RWPE1 (cell line): ENCODE measurements around the gene SOX12.

ENCODE experiments used
- CTCF ChIA-PET: fragments of 350-600 bp; sonication (Branson Sonifier 250); formaldehyde crosslinking; extraction: SDS; loops from one replicate; lab custom pipeline; 2021; lab: Yijun Ruan, JAX
- POLR2A ChIA-PET: fragments of 400-600 bp; formaldehyde crosslinking; extraction: SDS; loops from one replicate; lab custom pipeline; 2020; ENCODE audit warnings: antibody characterized with exemption; ENCODE audit not compliant: low non-redundant PET; lab: Yijun Ruan, JAX
- DNase-seq: peaks from one replicate; pipeline ENCODE4 v3.0.0; 2012; ENCODE audit warnings: low spot score
- H3K27ac ChIP-seq: fragments of 450-650 bp; 2 replicates; pipeline ENCODE4 v1.5.1; 2017
- CTCF ChIP-seq: fragments of 450-650 bp; conservative IDR thresholded peaks from 2 replicates; pipeline ENCODE4 v1.5.1; 2017; ENCODE audit warnings: low read depth, mild to moderate bottlenecking

Gene SOX12

GRCh38 chr20:356745-357144, 31.4 kb downstream of the SOX12 start:
- CTCF ChIA-PET, result no interaction called here
- POLR2A ChIA-PET, result no interaction called here
- DNase-seq, result no peak
- no peak for TF ChIP-seq CTCF
- H3K27ac ChIP-seq, result peak overlapping the region; percentile 51

DNA sequence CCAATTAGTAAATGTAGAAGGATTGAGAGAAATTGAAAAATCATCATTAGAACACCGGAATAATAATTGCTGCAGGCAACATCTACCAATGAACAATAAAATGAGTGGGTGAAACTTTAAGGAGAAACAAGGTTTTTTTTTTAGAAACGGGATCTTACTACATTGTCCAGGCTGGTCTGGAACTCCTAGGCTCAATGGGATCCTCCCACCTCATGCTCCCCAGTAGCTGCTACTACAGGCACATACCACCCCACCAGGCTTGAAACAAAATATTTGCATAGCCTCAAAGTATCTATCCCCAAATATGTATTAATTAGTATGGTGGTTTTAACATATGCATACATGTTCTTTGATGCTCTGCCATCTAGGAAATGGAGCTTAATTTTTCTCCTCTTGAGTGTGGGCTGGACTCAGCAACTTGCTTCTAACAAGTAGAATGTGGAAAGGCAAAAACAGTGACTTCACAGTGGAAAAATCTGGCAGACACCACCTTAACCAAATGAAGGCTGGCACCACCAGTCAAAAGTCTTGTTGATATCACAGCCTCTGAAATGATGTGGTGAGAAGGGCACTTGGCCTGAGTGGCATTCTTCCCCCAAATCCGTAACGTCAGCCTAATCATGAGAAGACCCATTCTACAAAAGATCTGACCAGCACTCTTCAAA, 33.7 kb downstream of the SOX12 start:
- ChIA-PET CTCF (interaction anchor here (0.7 kb wide), 1 partner anchor 73 kb away, joined by 3 read pairs; no protein-coding TSS in a partner anchor), POLR2A (no interaction called here)
- H3K27ac ChIP-seq, result no peak overlapping the region
- DNase-seq, result no peak
- TF ChIP-seq CTCF, result no peak

DNA sequence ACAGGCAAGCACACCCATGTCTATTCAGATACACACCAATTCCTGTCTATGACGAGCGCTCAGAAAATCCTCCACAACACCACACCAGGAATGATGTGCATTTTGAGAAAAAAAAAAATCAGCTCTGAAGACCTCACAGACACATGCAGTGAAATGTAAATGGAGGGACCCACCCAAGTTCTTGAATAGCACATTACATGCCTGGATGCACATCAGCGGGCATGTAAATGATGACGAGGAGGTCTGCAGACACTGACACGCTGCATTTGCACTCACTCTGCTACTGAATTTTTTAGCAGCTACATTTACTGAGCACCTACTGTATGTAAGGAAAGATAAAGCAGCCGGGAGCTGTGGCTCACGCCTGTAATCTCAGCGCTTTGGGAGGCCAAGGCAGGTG, 36.2 kb downstream of the SOX12 start:
- no peak for DNase-seq
- ChIA-PET POLR2A (interaction anchor here (0.7 to 2.4 kb wide), 3 partner anchors 10 to 170 kb away, joined by 7 to 41 read pairs (median 8); partner anchors contain the start of gene TRIB3), CTCF (interaction anchor here (0.9 to 1.1 kb wide), 3 partner anchors 13 to 43 kb away, joined by 3 to 4 read pairs (median 4); no protein-coding TSS in a partner anchor)
- H3K27ac ChIP-seq, result peak overlapping the region; percentile 90
- no peak for TF ChIP-seq CTCF

- ChIA-PET CTCF (interaction anchor here (0.6 to 2.1 kb wide), 12 partner anchors 9 to 69 kb away, joined by 3 to 13 read pairs (median 4); partner anchors contain the start of gene TRIB3), POLR2A (interaction anchor here (0.7 to 2.4 kb wide), 8 partner anchors 9 to 169 kb away, joined by 3 to 41 read pairs (median 6); partner anchors contain the start of gene TRIB3)
- no peak; the same call in 1 of the 2 replicates for TF ChIP-seq CTCF
- DNase-seq, result peak; percentile 96
- H3K27ac ChIP-seq, result peak overlapping the region; percentile 90
These were observed 37.2 kb downstream of the SOX12 start for GRCh38 chr20:362271-363254.

GRCh38 chr20:363319-364078, 38.1 kb downstream of the SOX12 start:
- peak; percentile 57 for DNase-seq

More at GRCh38 chr20:363319-364078, 38.1 kb downstream of the SOX12 start:
- no peak for TF ChIP-seq CTCF
- POLR2A ChIA-PET, result interaction anchor here (1.2 to 2.4 kb wide), 5 partner anchors 9 to 37 kb away, joined by 3 to 41 read pairs (median 4); partner anchors contain the start of gene TRIB3
- CTCF ChIA-PET, result interaction anchor here (0.5 to 2.1 kb wide), 6 partner anchors 8 to 277 kb away, joined by 3 to 13 read pairs (median 8); partner anchors contain the start of gene TRIB3
- peak overlapping the region; percentile 90 for H3K27ac ChIP-seq
